NB4 (cell line): ENCODE results near the gene RNF40.

ENCODE experiments used
- DNase-seq: peaks from one replicate; pipeline ENCODE4 v3.0.0; 2010; ENCODE audit warnings: low read depth
- H3K4me3 ChIP-seq: one replicate; pipeline ENCODE4 v1.5.1; 2011; ENCODE audit warnings: mild to moderate bottlenecking, low read depth, low read length, moderate library complexity
- CTCF ChIP-seq: IDR thresholded peaks from one replicate; pipeline ENCODE4 v1.5.1; 2012; ENCODE audit warnings: low read depth, low read length
- MAX ChIP-seq: IDR thresholded peaks from 2 replicates; pipeline ENCODE4 v1.6.1; 2011; ENCODE audit warnings: low read depth, low read length
- MYC ChIP-seq: IDR thresholded peaks from 2 replicates; pipeline ENCODE4 v1.6.1; 2011; ENCODE audit warnings: low read depth, low read length
- POLR2A ChIP-seq: IDR thresholded peaks from 2 replicates; pipeline ENCODE4 v1.6.1; 2011; ENCODE audit warnings: mild to moderate bottlenecking; ENCODE audit not compliant: insufficient read length; ENCODE audit errors: extremely low read depth

Gene RNF40

GRCh38 chr16:30786936-30787612 lies 25.0 kb downstream of the RNF40 start, which contains the start of gene ZNF629:
Gene ZNF629, minus strand, starts transcription at chr16:30787205. Its CDS starts 2,723 bp downstream, at chr16:30784482.
- peak; percentile 61 for DNase-seq
- TF ChIP-seq POLR2A: no peak
- 0 out of 2 replicates have a peak, but pooled peaks have one; percentile 5 for TF ChIP-seq MAX
- peak within 1 kb of the TSS; percentile 74 for H3K4me3 ChIP-seq

GRCh38 chr16:30787613-30788378 lies 25.7 kb downstream of the RNF40 start:
- no peak for DNase-seq
- no peak for TF ChIP-seq POLR2A
- no peak for TF ChIP-seq CTCF
- TF ChIP-seq MYC: no peak
- no peak for TF ChIP-seq MAX
- H3K4me3 ChIP-seq: peak overlapping the region; percentile 74

GRCh38 chr16:30793508-30794069 lies 31.5 kb downstream of the RNF40 start:
- DNase-seq: no peak
- no peak overlapping the region for H3K4me3 ChIP-seq
- TF ChIP-seq MYC (no peak), MAX (no peak), POLR2A (no peak)

GRCh38 chr16:30794634-30795033 lies 32.5 kb downstream of the RNF40 start:
- no peak for TF ChIP-seq POLR2A
- TF ChIP-seq MAX: no peak
- TF ChIP-seq CTCF: no peak
- TF ChIP-seq MYC: no peak
- no peak overlapping the region for H3K4me3 ChIP-seq
- DNase-seq: no peak

- no peak overlapping the region for H3K4me3 ChIP-seq
- no peak for DNase-seq
- TF ChIP-seq POLR2A (no peak), CTCF (peak; percentile 24)
Measured at GRCh38 chr16:30797670-30798309, 35.7 kb downstream of the RNF40 start.

- no peak for DNase-seq
- H3K4me3 ChIP-seq: no peak overlapping the region
- TF ChIP-seq POLR2A: no peak
- TF ChIP-seq MAX: no peak
Measured at GRCh38 chr16:30802936-30803335, 40.8 kb downstream of the RNF40 start.

- TF ChIP-seq CTCF (no peak), POLR2A (no peak), MYC (no peak), MAX (no peak)
- H3K4me3 ChIP-seq: peak overlapping the region; percentile 49
- DNase-seq: no peak
Measured at GRCh38 chr16:30805056-30805369, 42.9 kb downstream of the RNF40 start.
